NCI-H1436 (cell line): ENCODE measurements around the gene TTK.
"Not testable (repeated sequence)": the region's sequence is repeated elsewhere in the genome, so short reads cannot be mapped to it uniquely, and the experiment has no call there.

Source experiments
- DNase-seq: peaks from one replicate; lab custom pipeline; 2025; lab: John Stamatoyannopoulos, UW

TTK gene

DNA sequence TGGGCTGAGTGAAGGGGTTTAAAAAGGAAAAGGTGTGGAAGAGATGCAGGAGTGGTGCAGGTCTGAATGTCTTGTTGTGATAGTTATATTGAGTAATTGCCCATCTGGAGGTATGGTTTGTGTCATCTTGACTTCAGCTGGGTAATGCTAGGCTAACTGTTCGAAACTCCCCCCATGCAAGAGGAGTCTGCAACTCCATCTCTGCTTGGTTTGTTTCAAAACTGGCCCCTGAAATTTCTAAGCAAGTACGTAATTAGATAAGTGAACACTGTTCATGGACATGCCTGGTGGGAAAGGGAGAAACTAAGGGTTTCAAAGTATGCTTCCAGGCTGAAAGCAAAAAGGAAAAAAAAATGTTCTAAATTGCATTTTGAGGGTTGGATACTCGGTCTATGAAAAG is 17.1 kb downstream of the TTK start:
- no peak for DNase-seq

- DNase-seq, result no peak
Measured at GRCh38 chr6:80022803-80023202, 18.4 kb downstream of the TTK start.

DNA sequence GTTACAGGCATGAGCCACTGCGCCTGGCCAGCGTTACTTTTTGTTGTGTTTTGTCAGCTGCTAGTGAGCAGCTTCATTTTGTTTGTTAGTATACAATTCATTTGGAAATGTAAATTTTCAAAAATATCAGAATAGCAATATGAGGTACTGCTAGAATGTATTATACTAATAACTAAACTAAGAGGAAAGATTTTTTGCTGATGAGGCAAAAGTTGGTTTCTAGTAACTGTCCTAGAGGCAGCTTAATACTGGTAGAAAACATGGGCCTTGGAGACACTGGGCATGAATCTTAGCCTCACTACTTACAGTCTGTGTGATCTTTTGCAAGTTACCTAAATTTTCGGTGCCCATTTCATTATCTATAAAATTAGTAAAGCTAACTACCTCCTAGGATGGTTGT is 24.1 kb downstream of the TTK start:
- DNase-seq, result no peak

- no peak for DNase-seq
Measured at GRCh38 chr6:80029470-80029869, 25.0 kb downstream of the TTK start.

DNA sequence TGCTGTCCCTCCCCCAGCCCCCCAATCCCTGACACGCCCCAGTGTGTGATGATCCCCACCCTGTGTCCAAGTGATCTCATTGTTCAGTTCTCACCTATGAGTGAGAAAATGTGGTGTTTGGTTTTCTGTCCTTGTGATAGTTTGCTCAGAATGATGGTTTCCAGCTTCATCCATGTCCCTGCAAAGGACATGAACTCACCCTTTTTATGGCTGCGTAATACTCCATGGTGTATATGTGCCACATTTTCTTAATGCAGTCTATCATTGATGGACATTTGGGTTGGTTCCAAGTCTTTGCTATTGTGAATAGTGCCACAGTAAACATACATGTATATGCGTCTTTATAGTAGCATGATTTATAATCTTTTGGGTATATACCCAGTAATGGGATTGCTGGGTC is 43.8 kb downstream of the TTK start:
- not testable (repeated sequence) for DNase-seq

GRCh38 chr6:80060774-80061173 is 56.3 kb downstream of the TTK start:
- DNase-seq, result no peak

DNA sequence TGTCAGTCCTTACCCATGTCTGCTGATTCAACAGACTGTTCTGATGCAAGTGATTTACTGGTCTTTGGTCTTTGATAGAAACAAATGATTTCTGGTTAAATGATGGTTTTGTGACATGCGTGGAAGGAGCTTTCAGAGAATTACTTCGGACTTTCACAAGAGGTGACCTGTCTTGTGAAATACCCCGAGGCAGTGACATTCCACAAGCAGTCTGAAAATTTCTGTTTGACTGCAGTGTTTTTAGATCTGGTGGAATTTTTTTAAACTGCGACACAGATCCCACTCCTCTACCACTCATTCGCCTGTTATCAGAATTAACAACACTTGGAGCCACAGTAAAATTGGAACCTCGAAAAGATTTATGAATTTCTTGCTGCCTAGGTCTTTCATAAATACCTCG is 63.7 kb downstream of the TTK start:
- not testable (repeated sequence) for DNase-seq

DNA sequence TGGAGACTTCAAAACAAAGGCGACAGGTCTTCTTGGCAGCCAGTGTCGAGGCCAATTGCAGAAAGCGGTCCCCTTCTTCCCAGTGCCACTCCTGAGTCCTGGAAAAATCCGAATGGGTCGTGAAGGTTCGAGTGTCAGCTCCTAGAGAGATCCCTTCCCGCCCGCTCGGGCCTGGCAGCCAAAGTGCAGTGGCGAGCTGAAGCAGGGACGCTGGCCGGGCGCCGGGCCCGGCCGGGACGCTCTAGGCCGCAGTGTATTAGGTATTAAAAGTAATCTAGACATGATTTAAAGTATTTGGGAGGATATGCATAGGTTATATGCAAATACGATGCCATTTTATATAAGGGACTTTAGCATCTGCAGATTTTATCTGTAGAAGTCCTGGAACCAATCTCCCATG is 66.0 kb downstream of the TTK start:
- DNase-seq, result not testable (repeated sequence)

GRCh38 chr6:80077067-80077466 is 72.6 kb downstream of the TTK start:
- DNase-seq, result no peak

- no peak for DNase-seq
Measured at GRCh38 chr6:80088637-80089036, 84.2 kb downstream of the TTK start.

DNA sequence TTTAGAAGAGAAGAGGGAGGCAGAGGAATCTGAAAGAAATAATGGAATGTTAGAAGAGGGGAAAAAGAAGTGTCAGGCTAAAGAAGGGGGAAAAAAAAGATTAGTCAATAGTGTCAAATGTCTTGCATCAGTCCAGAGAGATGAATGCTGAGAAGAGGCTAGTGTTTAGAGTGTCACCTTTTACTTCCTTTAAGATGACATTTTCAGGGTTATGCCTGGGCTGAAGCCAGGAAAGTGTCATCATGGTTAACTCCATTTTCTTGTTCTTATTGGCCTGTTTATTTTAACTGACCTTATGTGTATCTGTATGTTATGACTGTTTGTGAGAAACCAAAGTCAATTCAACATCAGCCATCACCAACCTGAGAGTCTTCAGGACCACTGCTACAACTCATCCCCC is 87.1 kb downstream of the TTK start:
- no peak for DNase-seq
